GM18951 (cell line): ENCODE results near the gene CCDC38.
"Not testable (repeated sequence)": the region's sequence is repeated elsewhere in the genome, so short reads cannot be mapped to it uniquely, and the experiment has no call there.

Experiments
- POLR2A ChIP-seq: IDR thresholded peaks from 4 replicates; pipeline ENCODE4 v1.6.1; 2011; ENCODE audit warnings: mild to moderate bottlenecking; ENCODE audit not compliant: insufficient read length, insufficient read depth; ENCODE audit errors: extremely low read depth
- in situ Hi-C: fragments of 300-500 bp; cut with MboI; formaldehyde crosslinking; loops from one replicate; pipeline ENCODE4 v1.12.0; 2022; ENCODE audit warnings: low sequenced_read_pairs, mixed read lengths, inconsistent platforms; ENCODE audit not compliant: unreplicated experiment

CCDC38 gene

DNA sequence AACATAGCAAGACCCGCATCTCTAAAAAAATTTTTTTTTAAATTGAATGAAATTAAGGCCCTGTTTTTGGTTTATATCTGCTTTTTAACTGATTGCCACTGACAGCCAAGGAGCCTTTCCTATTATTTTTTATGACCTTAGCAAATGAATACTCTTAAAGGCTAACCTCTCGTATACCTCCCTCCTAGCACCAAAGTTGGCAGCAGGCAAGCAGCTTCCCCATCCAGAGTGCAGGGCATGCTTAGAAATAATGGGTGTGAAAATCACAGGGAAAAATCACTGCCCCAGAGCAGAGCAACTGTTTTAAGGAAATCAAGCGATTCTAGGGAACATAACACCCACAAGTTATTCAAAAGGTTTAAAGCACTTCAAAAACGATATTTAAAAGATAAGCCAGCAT, 33.1 kb upstream of the CCDC38 start:
- TF ChIP-seq POLR2A, result no peak
- in situ Hi-C loops, result no loop called here

DNA sequence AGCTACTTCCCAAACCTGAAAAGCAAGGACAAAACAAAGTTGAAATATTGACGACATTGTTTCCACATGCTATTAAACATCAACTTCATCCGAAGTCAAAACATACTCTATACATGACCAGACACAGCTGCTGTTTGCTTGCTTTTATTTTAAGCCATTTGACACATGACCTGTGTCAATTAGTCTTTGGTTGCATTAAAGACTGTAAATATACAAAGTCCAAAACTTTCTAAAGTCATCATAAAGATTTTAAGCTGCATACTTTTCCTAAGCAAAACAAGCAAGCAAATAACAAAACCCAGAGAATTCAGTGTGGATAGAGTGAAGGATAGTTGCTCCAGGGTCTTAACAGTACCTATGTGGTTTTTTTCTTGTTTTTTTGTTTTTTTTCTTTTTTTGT, 31.9 kb upstream of the CCDC38 start:
- TF ChIP-seq POLR2A, result no peak
- in situ Hi-C loops, result no loop called here

DNA sequence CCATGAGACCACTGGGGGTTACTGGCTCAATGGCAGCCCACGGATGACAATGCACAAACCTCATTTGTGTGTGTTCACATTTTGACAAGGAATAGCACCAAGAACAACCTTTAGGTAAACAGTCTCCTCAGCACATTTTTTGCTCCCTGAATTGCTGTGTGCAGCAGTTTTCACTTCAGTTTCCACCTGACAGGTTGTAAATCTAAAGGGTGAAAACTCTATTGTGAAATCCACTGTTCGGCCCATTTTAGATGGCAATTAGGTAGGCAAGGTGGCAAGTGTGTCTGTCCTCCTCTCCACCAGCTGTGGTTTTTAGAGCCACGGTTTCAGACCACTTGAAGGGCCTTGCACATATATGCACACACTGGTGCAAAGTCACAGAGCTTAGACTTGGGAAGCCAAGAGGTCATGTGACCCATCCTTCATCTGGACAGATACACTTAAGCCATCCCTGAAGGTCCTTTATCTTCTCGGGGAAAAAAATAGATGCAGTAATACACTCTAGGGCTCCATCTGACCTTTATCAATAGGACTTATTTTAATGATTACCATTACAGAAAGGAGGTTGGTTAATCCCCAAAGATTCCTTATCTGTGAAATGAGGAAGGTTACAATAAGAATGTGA, 30.5 kb upstream of the CCDC38 start:
- in situ Hi-C loops, result no loop called here
- TF ChIP-seq POLR2A, result no peak

DNA sequence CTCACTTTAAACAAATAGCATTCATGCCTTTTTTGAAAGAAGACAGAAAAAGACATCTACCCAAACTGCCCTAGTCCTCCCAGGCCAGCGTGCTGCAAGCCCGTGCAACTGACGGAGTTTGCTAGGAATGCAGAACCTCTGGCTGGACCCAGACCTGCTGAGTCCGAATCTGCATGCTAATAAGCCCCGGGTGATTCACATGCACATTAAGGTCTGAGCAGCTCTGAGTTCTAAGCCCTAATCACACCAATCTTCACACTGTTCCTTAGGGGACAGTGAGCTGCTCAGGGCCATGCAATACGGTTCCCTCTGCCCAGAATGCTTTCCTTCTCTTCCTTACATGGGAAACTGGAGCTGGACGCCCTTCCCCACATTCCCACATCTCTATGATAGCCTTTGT, 28.5 kb upstream of the CCDC38 start:
- in situ Hi-C loops, result no loop called here
- TF ChIP-seq POLR2A, result no peak

DNA sequence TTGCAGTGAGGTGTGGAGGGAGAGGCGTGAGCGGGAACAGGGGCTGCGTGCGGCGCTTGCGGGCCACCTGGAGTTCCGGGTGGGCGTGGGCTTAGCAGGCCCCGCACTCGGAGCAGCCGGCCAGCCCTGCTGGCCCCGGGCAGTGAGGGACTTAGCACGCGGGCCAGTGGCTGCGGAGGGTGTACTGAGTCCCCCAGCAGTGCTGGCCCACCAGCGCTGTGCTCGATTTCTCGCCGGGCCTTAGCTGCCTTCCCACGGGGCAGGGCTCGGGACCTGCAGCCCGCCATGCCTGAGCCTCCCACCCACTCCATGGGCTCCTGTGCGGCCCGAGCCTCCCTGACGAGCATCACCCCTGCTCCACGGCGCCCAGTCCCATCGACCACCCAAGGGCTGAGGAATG, 26.7 kb upstream of the CCDC38 start:
- in situ Hi-C loops, result not testable (repeated sequence)

DNA sequence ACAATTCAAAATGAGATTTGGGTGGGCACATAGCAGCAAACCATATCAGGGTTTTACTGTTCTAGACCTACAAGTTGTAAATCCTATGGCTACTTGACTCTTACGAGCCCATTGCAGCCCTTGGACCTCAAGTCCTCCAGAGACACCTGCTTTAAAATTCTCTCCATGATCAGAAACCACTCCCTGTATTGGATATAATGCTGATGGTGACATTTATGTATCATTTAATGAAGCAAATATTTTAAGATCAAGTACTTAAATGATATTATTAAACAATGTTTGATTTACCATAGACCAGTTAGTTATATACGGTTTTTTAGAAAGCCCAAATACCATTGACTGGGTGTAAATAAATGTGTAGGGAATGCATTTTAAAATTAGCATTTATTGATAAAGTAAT, 24.9 kb upstream of the CCDC38 start:
- in situ Hi-C loops, result no loop called here
- no peak for TF ChIP-seq POLR2A

DNA sequence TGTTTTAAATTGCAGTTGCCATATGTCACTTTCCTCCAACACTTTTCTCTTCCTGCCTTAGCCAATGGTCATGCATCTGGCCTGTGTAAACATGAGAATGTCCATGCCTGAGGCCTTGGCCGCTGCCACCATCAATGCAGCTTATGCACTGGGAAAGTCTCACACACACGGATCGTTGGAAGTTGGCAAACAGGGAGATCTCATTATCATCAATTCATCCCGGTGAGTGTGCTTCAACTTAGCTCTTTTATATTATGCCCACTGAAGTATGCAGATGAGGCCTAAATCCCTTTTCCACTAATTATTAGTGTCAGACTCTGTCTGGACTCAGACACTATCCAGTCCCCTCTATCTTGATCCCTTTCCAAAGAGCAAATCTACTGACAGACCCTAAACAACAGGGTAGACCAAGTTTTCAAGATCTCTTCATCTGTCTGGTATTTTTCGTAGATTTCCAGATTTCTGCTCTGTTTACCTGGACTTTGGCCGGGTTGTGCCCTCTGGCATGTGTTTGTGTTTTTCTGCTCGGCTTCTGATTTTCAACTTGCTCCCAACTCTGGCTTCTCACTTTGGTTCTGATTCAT, 24.0 kb upstream of the CCDC38 start:
- no peak for TF ChIP-seq POLR2A
- in situ Hi-C loops, result no loop called here

DNA sequence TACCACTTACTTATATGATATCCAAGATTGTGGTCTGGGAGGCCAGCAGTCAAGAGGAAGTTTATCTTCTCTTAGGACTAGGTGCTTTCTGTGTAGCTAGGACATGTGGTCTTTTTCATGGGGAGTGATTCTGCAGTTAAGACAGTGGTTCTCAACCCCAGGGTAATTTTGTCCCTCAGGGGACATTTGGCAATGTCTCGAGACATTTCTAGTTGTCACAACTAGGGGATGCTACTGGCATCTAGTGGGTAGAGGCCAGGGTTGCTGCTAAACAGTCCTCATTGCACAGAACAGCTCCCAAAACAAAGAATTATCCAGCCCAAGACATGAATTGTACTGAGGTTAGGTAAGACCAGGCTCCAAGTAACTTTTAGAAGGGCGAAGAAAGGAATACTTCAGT, 20.7 kb upstream of the CCDC38 start:
- TF ChIP-seq POLR2A, result no peak
- in situ Hi-C loops, result no loop called here

DNA sequence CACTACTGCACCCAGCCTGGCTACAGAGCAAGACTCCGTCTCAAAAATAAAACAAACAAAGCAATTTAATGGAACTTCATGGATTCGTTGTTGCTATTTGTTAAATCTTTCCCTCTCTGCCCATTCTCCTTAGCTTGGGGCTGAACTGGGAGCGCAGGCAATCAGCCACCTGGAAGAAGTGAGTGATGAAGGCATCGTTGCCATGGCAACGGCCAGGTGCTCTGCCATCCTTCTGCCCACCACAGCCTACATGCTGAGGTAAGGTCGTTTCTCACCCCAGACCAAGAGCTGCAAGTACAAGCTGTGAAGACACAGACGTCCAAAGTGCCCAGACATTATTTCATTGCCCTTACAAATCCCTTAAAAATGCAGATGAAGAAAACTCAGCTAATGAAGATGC, 19.8 kb upstream of the CCDC38 start:
- in situ Hi-C loops, result no loop called here
- TF ChIP-seq POLR2A, result no peak

DNA sequence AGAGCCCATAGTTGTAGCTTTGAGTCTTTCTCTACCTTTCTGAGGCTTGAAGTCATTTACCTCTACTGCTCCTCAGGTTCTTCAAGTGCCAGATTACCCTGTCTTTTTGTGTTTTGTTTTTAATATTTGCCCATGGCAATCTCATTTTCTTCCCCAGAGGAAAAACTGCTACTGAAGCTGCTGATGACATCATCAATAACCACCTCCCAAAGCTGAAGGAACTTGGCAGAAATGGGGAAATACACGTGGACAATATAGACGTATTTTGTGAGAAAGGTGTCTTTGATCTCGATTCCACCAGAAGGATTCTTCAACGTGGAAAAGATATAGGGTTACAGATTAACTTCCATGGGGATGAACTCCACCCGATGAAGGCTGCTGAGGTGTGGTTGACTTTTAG, 17.8 kb upstream of the CCDC38 start:
- no peak for TF ChIP-seq POLR2A
- in situ Hi-C loops, result no loop called here

DNA sequence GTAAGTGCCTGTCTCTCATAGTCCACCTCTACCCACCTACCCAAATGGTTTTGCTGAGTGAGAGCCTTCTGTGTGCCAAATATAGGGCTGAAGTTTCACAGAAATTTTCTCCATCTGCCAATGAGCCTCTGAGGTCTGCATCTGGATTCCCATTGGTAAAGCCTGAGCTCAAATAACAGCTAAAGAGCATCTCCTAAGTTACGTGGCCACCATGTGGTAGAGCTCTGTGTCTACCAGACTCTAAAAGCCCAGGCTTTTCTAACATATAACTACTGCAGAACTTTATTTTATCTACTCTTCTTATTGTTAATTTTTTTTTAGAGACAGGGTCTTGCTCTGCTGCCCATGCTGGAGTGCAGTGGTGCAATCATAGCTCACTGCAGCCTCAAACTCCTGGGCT, 16.7 kb upstream of the CCDC38 start:
- in situ Hi-C loops, result no loop called here
- no peak for TF ChIP-seq POLR2A

DNA sequence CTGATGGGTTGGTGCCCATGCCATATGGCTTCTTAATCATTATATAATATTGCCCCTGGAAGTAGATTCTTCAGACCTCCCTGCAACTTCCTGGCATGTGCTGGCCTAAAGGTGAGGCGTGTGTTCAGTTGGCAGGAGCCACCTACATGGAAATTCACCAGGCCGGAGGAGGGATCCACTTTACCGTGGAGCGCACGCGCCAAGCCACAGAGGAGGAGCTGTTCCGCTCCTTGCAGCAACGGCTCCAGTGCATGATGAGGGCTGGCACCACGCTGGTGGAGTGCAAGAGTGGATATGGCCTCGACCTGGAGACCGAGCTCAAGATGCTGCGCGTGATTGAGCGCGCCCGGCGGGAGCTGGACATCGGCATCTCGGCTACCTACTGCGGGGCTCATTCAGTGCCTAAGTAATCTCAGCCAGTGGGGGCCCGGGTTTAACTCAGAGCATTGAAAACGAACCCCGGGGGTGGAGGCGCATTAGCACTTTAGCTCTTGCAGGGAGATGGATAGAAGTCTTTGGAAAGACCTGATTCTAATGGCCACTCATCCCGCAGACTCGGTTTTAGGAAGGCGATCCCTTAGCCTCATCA, 14.2 kb upstream of the CCDC38 start:
- in situ Hi-C loops, result no loop called here
- no peak for TF ChIP-seq POLR2A

DNA sequence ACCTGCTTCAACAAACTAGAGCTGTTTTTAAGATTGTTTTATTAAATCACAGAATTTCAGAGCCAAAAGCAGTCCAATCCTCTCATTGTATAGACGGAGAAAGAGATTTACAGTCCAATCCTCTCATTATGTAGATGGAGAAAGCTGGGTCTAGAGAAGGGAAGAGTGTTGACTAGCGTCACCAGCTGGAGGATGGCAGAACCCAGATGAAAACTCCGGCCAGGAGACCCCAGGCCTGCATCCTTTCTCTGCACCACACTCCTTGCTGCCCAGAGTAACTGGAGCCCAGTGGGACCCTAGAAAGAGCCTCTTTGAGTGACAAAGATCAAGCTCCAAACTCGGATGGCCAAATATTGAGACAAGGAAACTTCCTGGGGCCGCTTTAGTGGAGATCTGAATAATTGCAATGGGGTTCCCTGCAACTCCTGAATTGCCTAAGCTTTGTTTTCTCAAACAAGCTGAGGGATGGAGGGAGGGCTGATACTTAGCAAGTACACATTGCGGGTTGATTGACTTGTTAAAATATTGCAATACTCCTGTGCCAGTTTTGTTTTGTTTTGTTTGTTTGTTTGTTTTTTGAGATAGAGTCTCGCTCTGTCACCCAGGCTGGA, 13.2 kb upstream of the CCDC38 start:
- in situ Hi-C loops, result no loop called here
- TF ChIP-seq POLR2A, result no peak

DNA sequence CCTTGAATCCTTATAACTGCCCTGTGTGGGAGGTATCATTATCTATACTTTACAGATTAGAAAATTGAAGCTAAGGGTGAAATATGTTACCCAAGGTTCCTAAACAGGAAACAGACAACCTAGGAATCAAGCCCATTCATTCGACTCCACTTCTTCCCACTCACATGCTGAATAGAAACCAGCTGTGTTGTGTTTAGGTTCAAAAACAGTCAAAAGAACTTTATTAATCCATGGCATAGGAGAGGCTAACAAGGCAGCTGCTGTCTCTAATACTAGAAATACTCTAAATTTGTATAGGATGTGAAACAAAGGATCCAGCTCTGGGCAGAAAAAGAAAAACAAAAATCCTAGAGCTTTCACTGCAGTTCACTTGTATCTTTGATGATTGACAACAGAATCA, 10.6 kb upstream of the CCDC38 start:
- no peak for TF ChIP-seq POLR2A
- in situ Hi-C loops, result no loop called here

DNA sequence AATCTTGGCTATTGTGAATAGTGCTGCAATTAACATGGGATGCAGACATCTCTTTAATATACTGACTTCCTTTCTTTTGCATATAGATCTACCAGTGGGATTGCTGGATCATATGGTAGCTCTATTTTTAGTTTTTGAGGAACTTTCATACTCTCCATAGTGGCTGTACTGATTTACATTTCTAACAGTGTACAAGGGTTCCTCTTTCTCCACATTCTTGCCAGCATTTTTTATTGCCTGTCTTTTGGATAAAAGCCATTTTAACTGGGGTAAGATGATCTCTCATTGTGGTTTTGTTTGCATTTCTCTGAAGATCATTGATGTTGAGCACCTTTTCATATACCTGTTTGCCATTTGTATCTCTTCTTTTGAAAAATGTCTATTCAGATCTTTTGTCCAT, 9.1 kb upstream of the CCDC38 start:
- in situ Hi-C loops, result no loop called here

More for the DNA sequence above, 9.1 kb upstream of the CCDC38 start:
- TF ChIP-seq POLR2A, result no peak
